SU-DHL-6 (cell line): ENCODE data around the gene DNAH7.

Experiments used
- EZH2phosphoT487 ChIP-seq: fragments of 200-600 bp; sonication (generic), shearing (Covaris generic); conservative IDR thresholded peaks from 2 replicates; pipeline ENCODE4 v1.6.1; 2018; ENCODE audit warnings: mild to moderate bottlenecking, antibody characterized with exemption, low read length, moderate library complexity, mixed read lengths
- TF ChIP-seq, protein P1 (sequence below): fragments of 200-600 bp; sonication (generic); IDR thresholded peaks from one replicate; pipeline ENCODE4 v1.5.1; 2017; ENCODE audit warnings: antibody characterized with exemption, mild to moderate bottlenecking, low read length, moderate library complexity; ENCODE audit not compliant: insufficient read depth, poor library complexity, severe bottlenecking

DNA sequence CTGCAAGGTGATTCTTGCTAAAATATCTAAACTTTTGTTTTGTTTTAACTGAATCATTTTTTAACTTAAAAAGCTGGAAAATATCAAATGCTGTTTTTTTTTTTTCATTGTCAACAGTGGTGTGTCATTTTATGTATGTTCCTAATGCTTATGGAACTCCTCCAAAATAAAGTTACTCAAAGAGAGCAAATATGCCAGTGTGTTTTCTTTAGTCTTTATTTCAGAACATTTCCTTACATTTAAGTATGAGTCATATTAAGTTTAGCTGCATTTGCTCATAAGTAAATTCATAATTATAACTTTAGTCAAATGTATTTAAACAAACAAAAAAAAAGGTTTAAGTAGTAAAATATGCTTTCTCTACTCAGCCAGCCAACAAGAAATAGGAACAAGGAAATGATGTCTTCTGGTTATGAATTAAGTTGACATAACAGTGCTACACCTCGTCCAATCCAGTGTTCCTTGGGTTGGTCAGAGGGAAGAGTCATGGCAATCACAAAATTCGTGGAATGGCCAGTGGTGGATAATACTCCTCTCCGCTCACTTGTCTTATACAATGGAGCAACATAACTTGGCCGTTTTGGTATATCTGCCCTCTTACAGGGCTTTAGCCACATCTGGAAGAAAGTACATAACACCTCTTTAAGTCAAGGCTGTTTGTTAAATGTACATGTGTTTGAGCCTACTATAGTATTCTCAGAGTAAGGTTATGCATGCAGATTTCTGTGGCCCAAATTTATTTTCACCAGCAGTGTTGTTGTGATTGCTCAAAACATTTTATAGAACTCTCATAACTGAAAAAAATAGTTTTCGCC is 330.9 kb downstream of the DNAH7 start:
- TF ChIP-seq, protein P1, sequence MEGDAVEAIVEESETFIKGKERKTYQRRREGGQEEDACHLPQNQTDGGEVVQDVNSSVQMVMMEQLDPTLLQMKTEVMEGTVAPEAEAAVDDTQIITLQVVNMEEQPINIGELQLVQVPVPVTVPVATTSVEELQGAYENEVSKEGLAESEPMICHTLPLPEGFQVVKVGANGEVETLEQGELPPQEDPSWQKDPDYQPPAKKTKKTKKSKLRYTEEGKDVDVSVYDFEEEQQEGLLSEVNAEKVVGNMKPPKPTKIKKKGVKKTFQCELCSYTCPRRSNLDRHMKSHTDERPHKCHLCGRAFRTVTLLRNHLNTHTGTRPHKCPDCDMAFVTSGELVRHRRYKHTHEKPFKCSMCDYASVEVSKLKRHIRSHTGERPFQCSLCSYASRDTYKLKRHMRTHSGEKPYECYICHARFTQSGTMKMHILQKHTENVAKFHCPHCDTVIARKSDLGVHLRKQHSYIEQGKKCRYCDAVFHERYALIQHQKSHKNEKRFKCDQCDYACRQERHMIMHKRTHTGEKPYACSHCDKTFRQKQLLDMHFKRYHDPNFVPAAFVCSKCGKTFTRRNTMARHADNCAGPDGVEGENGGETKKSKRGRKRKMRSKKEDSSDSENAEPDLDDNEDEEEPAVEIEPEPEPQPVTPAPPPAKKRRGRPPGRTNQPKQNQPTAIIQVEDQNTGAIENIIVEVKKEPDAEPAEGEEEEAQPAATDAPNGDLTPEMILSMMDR, result no peak
- no peak for TF ChIP-seq EZH2phosphoT487
